Epithelial cell of proximal tubule (primary cell): ENCODE data around the gene ADGRA1. TPM values are rescaled to one million over a fixed set of nuclear protein-coding genes. Genes with fewer than 3 reads are reported as not detected.

Source experiments
- DNase-seq: peaks from one replicate; pipeline ENCODE4 v3.0.0-alpha.2; 2011; ENCODE audit warnings: low read depth
- H3K4me3 ChIP-seq: 2 replicates; pipeline ENCODE4 v1.5.1; 2011; ENCODE audit warnings: low read depth, mild to moderate bottlenecking, low read length
- total RNA-seq: library from RNA; depleted of rRNA; stranded (reverse); fragments of >200 nt; gene quantifications from 2 replicates; pipeline ENCODE4 v1.2.3, GENCODE V29; 2015
- TF ChIP-seq, protein P1 (sequence below): conservative IDR thresholded peaks from 2 replicates; pipeline ENCODE4 v1.5.1; 2012; ENCODE audit warnings: low read depth, mild to moderate bottlenecking, low read length

Gene ADGRA1
- total RNA-seq, 1 donor from 2014 or later = not detected

GRCh38 chr10:133127291-133128125, 39.8 kb downstream of the ADGRA1 start:
- DNase-seq = no peak
- TF ChIP-seq, protein P1, sequence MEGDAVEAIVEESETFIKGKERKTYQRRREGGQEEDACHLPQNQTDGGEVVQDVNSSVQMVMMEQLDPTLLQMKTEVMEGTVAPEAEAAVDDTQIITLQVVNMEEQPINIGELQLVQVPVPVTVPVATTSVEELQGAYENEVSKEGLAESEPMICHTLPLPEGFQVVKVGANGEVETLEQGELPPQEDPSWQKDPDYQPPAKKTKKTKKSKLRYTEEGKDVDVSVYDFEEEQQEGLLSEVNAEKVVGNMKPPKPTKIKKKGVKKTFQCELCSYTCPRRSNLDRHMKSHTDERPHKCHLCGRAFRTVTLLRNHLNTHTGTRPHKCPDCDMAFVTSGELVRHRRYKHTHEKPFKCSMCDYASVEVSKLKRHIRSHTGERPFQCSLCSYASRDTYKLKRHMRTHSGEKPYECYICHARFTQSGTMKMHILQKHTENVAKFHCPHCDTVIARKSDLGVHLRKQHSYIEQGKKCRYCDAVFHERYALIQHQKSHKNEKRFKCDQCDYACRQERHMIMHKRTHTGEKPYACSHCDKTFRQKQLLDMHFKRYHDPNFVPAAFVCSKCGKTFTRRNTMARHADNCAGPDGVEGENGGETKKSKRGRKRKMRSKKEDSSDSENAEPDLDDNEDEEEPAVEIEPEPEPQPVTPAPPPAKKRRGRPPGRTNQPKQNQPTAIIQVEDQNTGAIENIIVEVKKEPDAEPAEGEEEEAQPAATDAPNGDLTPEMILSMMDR = no peak
- H3K4me3 ChIP-seq = no peak overlapping the region

DNA sequence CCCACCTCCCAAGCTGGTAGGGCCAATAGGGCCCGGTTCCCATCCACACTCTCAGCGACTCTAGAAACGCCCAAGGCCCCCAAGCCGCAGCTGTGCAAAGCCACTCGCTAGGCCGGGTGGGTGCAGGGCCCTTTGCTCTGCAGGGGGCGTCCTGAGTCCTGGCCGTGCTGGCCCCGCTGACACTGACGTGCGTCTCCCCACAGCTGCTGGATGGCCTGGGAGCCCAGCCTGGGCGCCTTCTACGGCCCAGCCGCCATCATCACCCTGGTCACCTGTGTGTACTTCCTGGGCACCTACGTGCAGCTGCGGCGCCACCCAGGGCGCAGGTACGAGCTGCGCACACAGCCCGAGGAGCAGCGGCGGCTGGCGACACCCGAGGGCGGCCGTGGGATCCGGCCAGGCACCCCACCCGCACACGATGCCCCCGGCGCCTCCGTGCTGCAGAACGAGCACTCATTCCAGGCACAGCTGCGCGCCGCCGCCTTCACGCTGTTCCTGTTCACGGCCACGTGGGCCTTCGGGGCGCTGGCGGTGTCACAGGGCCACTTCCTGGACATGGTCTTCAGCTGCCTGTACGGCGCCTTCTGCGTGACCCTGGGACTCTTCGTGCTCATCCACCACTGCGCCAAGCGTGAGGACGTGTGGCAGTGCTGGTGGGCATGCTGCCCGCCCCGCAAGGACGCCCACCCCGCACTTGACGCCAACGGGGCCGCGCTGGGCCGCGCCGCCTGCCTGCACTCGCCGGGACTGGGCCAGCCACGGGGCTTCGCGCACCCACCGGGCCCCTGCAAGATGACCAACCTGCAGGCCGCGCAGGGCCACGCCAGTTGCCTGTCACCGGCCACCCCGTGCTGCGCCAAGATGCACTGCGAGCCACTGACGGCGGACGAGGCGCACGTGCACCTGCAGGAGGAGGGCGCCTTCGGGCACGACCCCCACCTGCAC, 40.7 kb downstream of the ADGRA1 start:
- TF ChIP-seq, protein P1 = no peak
- DNase-seq = no peak
- H3K4me3 ChIP-seq = no peak overlapping the region

DNA sequence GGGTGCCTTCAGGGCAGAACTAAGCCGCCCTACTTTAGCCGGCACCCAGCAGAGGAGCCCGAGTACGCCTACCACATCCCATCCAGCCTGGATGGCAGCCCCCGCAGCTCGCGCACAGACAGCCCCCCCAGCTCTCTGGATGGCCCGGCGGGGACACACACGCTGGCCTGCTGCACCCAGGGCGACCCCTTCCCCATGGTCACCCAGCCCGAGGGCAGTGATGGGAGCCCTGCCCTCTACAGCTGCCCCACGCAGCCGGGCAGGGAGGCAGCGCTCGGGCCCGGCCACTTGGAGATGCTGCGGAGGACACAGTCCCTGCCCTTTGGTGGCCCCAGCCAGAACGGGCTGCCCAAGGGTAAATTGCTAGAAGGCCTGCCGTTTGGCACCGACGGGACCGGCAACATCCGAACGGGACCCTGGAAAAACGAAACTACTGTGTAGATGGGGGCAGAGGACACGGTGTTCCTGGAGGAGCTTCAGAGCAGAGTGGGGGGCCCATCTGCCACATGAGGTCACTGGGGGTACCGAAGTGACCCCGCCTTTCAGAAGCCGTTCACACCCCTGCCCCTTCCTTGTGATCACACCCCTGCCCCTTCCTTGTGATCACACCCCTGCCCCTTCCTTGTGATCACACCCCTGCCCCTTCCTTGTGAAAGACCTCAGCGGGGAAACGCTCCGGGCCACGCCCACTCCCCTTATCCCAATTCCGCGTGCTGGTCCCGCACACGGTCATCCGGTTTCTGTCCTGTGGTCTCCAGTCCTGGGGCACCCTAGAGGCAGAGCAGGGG, 41.5 kb downstream of the ADGRA1 start:
- TF ChIP-seq, protein P1 = no peak
- no peak for DNase-seq
- H3K4me3 ChIP-seq = no peak overlapping the region

DNA sequence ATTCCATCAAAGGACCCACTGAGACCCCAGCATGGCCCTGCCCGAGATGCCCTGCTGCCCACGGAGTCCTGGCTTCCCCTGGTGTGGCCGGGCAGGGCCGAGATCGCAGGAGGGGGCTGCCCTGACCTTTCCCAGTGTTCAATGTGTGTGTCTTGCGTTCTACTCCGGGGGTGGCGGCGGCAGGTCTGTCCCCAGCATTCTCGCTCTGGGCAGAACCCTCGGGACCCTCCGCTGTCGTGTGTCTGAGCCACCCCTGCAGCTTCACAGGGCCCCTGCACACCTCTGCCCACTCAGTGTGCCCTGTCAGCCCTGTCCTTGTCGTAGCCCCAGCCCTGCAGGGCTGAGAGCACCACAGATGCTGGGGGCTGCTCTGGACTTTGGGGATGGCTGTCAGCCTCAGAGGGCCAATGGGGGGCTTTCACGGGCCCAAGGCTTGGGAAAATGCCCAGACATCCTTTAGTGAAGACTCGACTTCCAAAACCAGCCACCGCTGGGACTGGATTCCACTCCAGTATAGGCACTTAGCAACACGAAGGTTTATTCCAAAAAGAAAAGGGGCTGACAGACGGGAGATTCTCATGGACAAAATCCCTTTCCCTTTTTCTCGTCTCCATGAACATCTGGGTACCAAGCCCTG, 42.3 kb downstream of the ADGRA1 start:
- TF ChIP-seq, protein P1 = no peak
- DNase-seq = no peak
- no peak overlapping the region for H3K4me3 ChIP-seq

GRCh38 chr10:133130602-133131001, 42.9 kb downstream of the ADGRA1 start:
- no peak for DNase-seq
- TF ChIP-seq, protein P1 = no peak
- no peak overlapping the region for H3K4me3 ChIP-seq

DNA sequence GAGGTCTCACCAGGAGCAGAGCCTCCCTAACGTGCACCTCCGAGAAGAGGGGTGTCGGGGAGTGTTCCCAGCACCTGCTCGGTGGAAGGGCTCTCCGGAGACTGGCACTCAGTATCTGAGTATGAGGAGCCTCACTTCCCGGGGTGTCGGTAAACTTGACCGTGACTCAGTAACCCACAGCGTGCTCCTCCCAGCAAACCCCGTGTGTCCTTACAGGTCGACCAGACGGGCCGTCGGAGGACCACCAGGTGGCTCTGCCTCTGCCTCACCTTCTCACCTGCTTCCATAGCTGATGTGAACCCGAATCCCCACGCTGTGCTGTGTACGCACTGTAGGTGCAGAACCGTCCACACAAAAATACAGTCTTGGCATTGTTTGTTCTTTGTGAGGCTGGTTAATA, 43.3 kb downstream of the ADGRA1 start:
- H3K4me3 ChIP-seq = no peak overlapping the region
- TF ChIP-seq, protein P1 = no peak
- no peak for DNase-seq
